HepG2 (cell line): Measurements from ENCODE around the gene NT5DC4. TPM values are rescaled to one million over a fixed set of nuclear protein-coding genes. Genes with fewer than 3 reads are reported as not detected.

ENCODE experiments used
- ATAC-seq: fragments of 200-7000 bp; cut with Tn5 transposase; 3 replicates; pipeline ENCODE4 v1.9.1; 2020; ENCODE audit warnings: mild to moderate bottlenecking, moderate library complexity
- BruUV-seq: library from RNA; stranded (reverse); fragments of 400-500 nt; replicated peaks from 2 replicates; lab custom pipeline; 2021; lab: Mats Ljungman, UMichigan
- CTCF ChIA-PET: fragments of 300-600 bp; formaldehyde crosslinking; extraction: SDS; loops from one replicate; lab custom pipeline; 2021; ENCODE audit warnings: low total read pairs, inconsistent platforms, low intra/inter-chr PET ratio; lab: Yijun Ruan, JAX
- POLR2A ChIA-PET: fragments of 350-600 bp; sonication (Branson Sonifier 250); formaldehyde crosslinking; loops from one replicate; lab custom pipeline; 2020; ENCODE audit warnings: antibody characterized with exemption, inconsistent platforms; lab: Yijun Ruan, JAX
- DNase-seq: peaks from one replicate; pipeline ENCODE4 v3.0.0-alpha.2; 2015; ENCODE audit warnings: low spot score
- FAIRE-seq: peaks from 3 replicates; lab custom pipeline; 2011; peaks lifted over from hg19 to GRCh38; lab: Jason Lieb, UNC
- H2AFZ ChIP-seq: one replicate; pipeline ENCODE4 v1.6.1; 2011; ENCODE audit warnings: low read length, inconsistent platforms
- H3K27ac ChIP-seq: fragments of 300-600 bp; 3 replicates; pipeline ENCODE4 v1.8.0; 2011; ENCODE audit warnings: mixed run types, mild to moderate bottlenecking, mixed read lengths, low read length, inconsistent platforms; ENCODE audit not compliant: insufficient read depth; ENCODE audit errors: extremely low read length
- H3K27me3 ChIP-seq, 2 experiments: fragments of 200-600 bp in 1 of 2; 2 replicates in 1 of 2; 3 replicates in 1 of 2; pipeline versions ENCODE4 v1.6.0 to v1.8.0; 2011; ENCODE audit warnings: low read length in 2 of 2, mild to moderate bottlenecking in 2 of 2, moderate library complexity in 2 of 2, inconsistent platforms in 1 of 2; ENCODE audit not compliant: insufficient read depth in 2 of 2, control insufficient read depth in 1 of 2
- H3K36me3 ChIP-seq, 2 experiments: fragments of 200-600 bp in 1 of 2; replicated peaks in 1 of 2; 2 replicates in 1 of 2; 3 replicates in 1 of 2; pipeline versions ENCODE4 v1.5.1 to v1.8.0; 2011; ENCODE audit warnings: low read length in 2 of 2, inconsistent platforms in 1 of 2; ENCODE audit not compliant: insufficient read depth in 2 of 2, control insufficient read depth in 1 of 2
- H3K4me1 ChIP-seq: 2 replicates; pipeline ENCODE4 v1.5.1; 2012; ENCODE audit warnings: low read length, inconsistent platforms; ENCODE audit not compliant: insufficient read depth
- H3K4me2 ChIP-seq: 2 replicates; pipeline ENCODE4 v1.6.0; 2011; ENCODE audit warnings: low read depth, low read length, inconsistent platforms
- H3K4me3 ChIP-seq, 3 experiments: fragments of 200-600 bp in 1 of 3; sonication (generic), shearing (Covaris generic) in 1 of 3; replicated peaks in 1 of 3; 2 replicates each; pipeline ENCODE4 v1.5.1; 2011 to 2016; ENCODE audit warnings: low read length in 3 of 3, inconsistent platforms in 2 of 3, low read depth in 2 of 3, mild to moderate bottlenecking in 2 of 3, control low read depth in 1 of 3, mixed read lengths in 1 of 3; ENCODE audit not compliant: insufficient read depth in 1 of 3
- H3K79me2 ChIP-seq: one replicate; pipeline ENCODE4 v1.6.1; 2011; ENCODE audit warnings: low read length, inconsistent platforms; ENCODE audit not compliant: insufficient read depth
- H3K9ac ChIP-seq: 2 replicates; pipeline ENCODE4 v1.6.0; 2011; ENCODE audit warnings: mild to moderate bottlenecking, low read depth, low read length, inconsistent platforms; ENCODE audit not compliant: insufficient read depth
- H3K9me3 ChIP-seq: 2 replicates; pipeline ENCODE4 v1.5.1; 2012; ENCODE audit warnings: mild to moderate bottlenecking, low read length
- H4K20me1 ChIP-seq: 2 replicates; pipeline ENCODE4 v1.6.0; 2011; ENCODE audit warnings: inconsistent platforms, mild to moderate bottlenecking, low read length, moderate library complexity; ENCODE audit not compliant: insufficient read depth
- ATAD3A ChIP-seq: sonication (generic); formaldehyde crosslinking; IDR thresholded peaks from 2 replicates; pipeline ENCODE4 v1.4.0; 2020; ENCODE audit warnings: missing genetic modification reagents
- ATF7-NPFF ChIP-seq: sonication (generic); formaldehyde crosslinking; IDR thresholded peaks from 2 replicates; pipeline ENCODE4 v1.8.1; 2023; ENCODE audit warnings: mild to moderate bottlenecking, low read depth, missing genetic modification reagents, moderate library complexity
- BRD4 ChIP-seq: sonication (generic); formaldehyde crosslinking; IDR thresholded peaks from 2 replicates; pipeline ENCODE4 v1.4.0; 2020; ENCODE audit warnings: missing genetic modification reagents
- CERS6 ChIP-seq: sonication (generic); formaldehyde crosslinking; IDR thresholded peaks from 2 replicates; pipeline ENCODE4 v1.5.0; 2020; ENCODE audit warnings: missing genetic modification reagents
- GATAD1 ChIP-seq: IDR thresholded peaks from 2 replicates; pipeline ENCODE4 v1.6.1; 2016; ENCODE audit warnings: missing genetic modification reagents, missing compliant biosample characterization
- HNF4G ChIP-seq, 2 experiments: sonication (generic) in 1 of 2; formaldehyde crosslinking in 1 of 2; IDR thresholded peaks; 2 replicates each; pipeline versions ENCODE4 v1.4.0 to v1.6.1; 2011 to 2020; ENCODE audit warnings: borderline replicate concordance in 2 of 2, low read depth in 2 of 2, mild to moderate bottlenecking in 2 of 2, low read length in 1 of 2, missing genetic modification reagents in 1 of 2, moderate library complexity in 1 of 2
- IKZF4 ChIP-seq: sonication (generic); formaldehyde crosslinking; IDR thresholded peaks from 2 replicates; pipeline ENCODE4 v1.5.1; 2020; ENCODE audit warnings: borderline replicate concordance, mild to moderate bottlenecking, low read depth, missing genetic modification reagents; ENCODE audit errors: not compliant biosample characterization
- KDM3A ChIP-seq: IDR thresholded peaks from 2 replicates; pipeline ENCODE4 v1.6.1; 2018; ENCODE audit warnings: low read depth, missing compliant biosample characterization
- MAFK ChIP-seq, 2 experiments: IDR thresholded peaks in 1 of 2; conservative IDR thresholded peaks in 1 of 2; 2 replicates each; pipeline ENCODE4 v1.6.1; 2011; ENCODE audit warnings: improper control_type of control experiment in 2 of 2, low read length in 2 of 2
- PRMT3 ChIP-seq: sonication (generic); formaldehyde crosslinking; IDR thresholded peaks from 2 replicates; pipeline ENCODE4 v1.8.1; 2022; ENCODE audit warnings: low read depth, mild to moderate bottlenecking, moderate library complexity, missing genetic modification reagents, borderline replicate concordance
- RARA ChIP-seq: IDR thresholded peaks from 2 replicates; pipeline ENCODE4 v1.6.1; 2016; ENCODE audit warnings: missing genetic modification reagents, missing compliant biosample characterization
- SALL1 ChIP-seq: sonication (generic); formaldehyde crosslinking; IDR thresholded peaks from 2 replicates; pipeline ENCODE4 v1.8.0; 2022; ENCODE audit warnings: mild to moderate bottlenecking, missing genetic modification reagents
- SOX6 ChIP-seq, 2 experiments: fragments of 450-650 bp in 1 of 2; sonication (generic) in 1 of 2; formaldehyde crosslinking in 1 of 2; IDR thresholded peaks; 2 replicates each; pipeline versions ENCODE4 v1.4.0 to v1.6.1; 2017 to 2020; ENCODE audit warnings: antibody characterized with exemption in 1 of 2, mild to moderate bottlenecking in 1 of 2, missing genetic modification reagents in 1 of 2
- ZNF614 ChIP-seq: IDR thresholded peaks from 2 replicates; pipeline ENCODE4 v1.6.1; 2018; ENCODE audit warnings: missing biosample characterization, missing genetic modification reagents, inconsistent platforms, borderline replicate concordance
- ZXDC ChIP-seq: sonication (generic); formaldehyde crosslinking; IDR thresholded peaks from 2 replicates; pipeline ENCODE4 v1.5.0; 2020; ENCODE audit warnings: mild to moderate bottlenecking, missing genetic modification reagents
- WGBS: methylation state at CpG from one replicate; pipeline ENCODE4 v1.1.6; 2017; ENCODE audit warnings: low lambda C conversion rate; 5-methylcytosine and 5-hydroxymethylcytosine counted together
- in situ Hi-C: cut with HindIII; loops from 2 replicates; pipeline ENCODE4 v1.10.0; 2017; ENCODE audit warnings: low pct_unique_long_range_greater_than_20kb; ENCODE audit not compliant: extremely low pct_ligation_motif_present
- intact Hi-C: fragments of 100-400 bp; cut with micrococcal nuclease; formaldehyde crosslinking; loops from one replicate; pipeline ENCODE4 v1.10.0; 2022; ENCODE audit not compliant: unreplicated experiment
- polyA plus RNA-seq, 8 experiments: library from polyadenylated mRNA; depleted of rRNA in 3 of 8; stranded (reverse) in 7 of 8; unstranded in 1 of 8; fragments of >200 nt; fragmentation: Illumina TruSeq in 4 of 8; extraction: Trizol in 4 of 8; gene quantifications; 2 replicates each; pipeline versions ENCODE4 v1.2.1 to v1.2.3, GENCODE V29; 2011 to 2016; ENCODE audit warnings: low read depth in 4 of 8, missing spikeins in 1 of 8, mixed read lengths in 1 of 8; ENCODE audit not compliant: insufficient read depth in 1 of 8
- total RNA-seq, 5 experiments: library from RNA; depleted of rRNA; stranded (reverse); fragments of >200 nt; fragmentation: Illumina TruSeq; extraction: Trizol; gene quantifications; 2 replicates each; pipeline ENCODE4 v1.2.3, GENCODE V29; 2016; ENCODE audit warnings: low read depth in 1 of 5
- TF ChIP-seq, protein P1 (sequence below): sonication (generic); formaldehyde crosslinking; IDR thresholded peaks from 2 replicates; pipeline ENCODE4 v1.8.1; 2023; ENCODE audit warnings: missing genetic modification reagents, inconsistent platforms, borderline replicate concordance

NT5DC4 gene
- total and polyA plus RNA-seq, 2 of the 13 experiments (the other 11 are each of a cell fraction or from before 2014, with no cell fraction given) = 0.04 to 4.2 TPM

DNA sequence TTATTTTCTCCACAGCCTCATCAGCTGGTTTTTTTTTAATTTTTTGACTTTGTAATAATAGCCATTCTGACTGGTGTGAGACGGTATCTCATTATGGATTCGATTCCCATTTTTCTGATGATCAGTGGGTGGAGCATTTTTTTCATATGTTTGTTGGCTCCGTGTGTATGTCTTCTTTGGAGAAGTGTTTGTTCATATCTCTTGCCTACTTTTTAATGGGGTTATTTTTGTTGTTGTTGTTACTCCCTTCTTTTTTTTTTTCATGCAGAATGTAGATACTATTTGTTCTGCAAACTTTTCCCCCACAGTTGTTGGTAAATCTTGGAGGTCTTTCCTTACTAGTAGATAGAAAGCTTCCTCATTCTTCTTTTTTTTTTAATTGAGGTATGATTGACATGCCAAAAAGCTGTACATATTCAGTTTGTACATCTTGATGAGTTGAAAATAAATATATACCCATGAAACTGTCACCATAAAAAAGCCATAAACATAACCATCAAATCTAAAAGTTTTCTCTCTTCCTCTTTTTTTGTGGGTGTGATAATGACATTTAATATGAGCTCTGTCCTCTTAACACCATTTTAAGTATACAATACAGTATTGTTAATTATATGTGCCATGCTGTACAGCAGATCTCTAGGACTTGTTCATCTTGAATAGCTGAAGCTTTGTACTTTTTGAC is 21.8 kb upstream of the NT5DC4 start:
- H3K9ac ChIP-seq = no peak overlapping the region
- no TSS peak for BruUV-seq
- H4K20me1 ChIP-seq = no peaks in the 10 kb centered on the region
- no peak overlapping the region for H3K27ac ChIP-seq
- in situ Hi-C loops (no loop called here), intact Hi-C loops (no loop called here)
- no peaks in the 10 kb centered on the region for H3K9me3 ChIP-seq
- H3K4me1 ChIP-seq = no peaks in the 10 kb centered on the region
- H3K36me3 ChIP-seq = no peaks in the 10 kb centered on the region
- POLR2A ChIA-PET = no interaction called here
- H3K4me3 ChIP-seq = no peak overlapping the region
- 14% methylated on average over 3 of the region's 3 CpGs for WGBS
- DNase-seq (no peak), FAIRE-seq (no peak), ATAC-seq (no peak)
- no peaks in the 10 kb centered on the region for H3K27me3 ChIP-seq
- CTCF ChIA-PET = no interaction called here
- no peak overlapping the region for H2AFZ ChIP-seq
- H3K79me2 ChIP-seq = no peaks in the 10 kb centered on the region
- TF ChIP-seq ZXDC (CRISPR knock-in tag) = no peak
- TF ChIP-seq ZNF614 (CRISPR knock-in tag) = no peak
- TF ChIP-seq CERS6 (CRISPR knock-in tag) = no peak
- TF ChIP-seq MAFK (conservative IDR thresholded peaks at IDR 0.05 in 1 of 2, IDR thresholded peaks at IDR 0.05 in 1 of 2; ENCODE audit: low read length in 2 of 2) = no peak
- no peak for TF ChIP-seq KDM3A (CRISPR knock-in tag)
- TF ChIP-seq GATAD1 (CRISPR knock-in tag) = no peak
- no peak for TF ChIP-seq IKZF4 (CRISPR knock-in tag)
- TF ChIP-seq, protein P1, sequence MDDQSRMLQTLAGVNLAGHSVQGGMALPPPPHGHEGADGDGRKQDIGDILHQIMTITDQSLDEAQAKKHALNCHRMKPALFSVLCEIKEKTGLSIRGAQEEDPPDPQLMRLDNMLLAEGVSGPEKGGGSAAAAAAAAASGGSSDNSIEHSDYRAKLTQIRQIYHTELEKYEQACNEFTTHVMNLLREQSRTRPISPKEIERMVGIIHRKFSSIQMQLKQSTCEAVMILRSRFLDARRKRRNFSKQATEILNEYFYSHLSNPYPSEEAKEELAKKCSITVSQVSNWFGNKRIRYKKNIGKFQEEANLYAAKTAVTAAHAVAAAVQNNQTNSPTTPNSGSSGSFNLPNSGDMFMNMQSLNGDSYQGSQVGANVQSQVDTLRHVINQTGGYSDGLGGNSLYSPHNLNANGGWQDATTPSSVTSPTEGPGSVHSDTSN (CRISPR knock-in tag) = no peak
- TF ChIP-seq RARA (CRISPR knock-in tag) = no peak
- no peak for TF ChIP-seq SOX6 (IDR thresholded peaks at IDR 0.05)
- TF ChIP-seq SOX6 (CRISPR knock-in tag; IDR thresholded peaks at IDR 0.05) = no peak
- TF ChIP-seq BRD4 (CRISPR knock-in tag) = no peak
- no peak for TF ChIP-seq PRMT3 (CRISPR knock-in tag)
- no peak for TF ChIP-seq ATAD3A (CRISPR knock-in tag)
- no peak for TF ChIP-seq SALL1 (CRISPR knock-in tag)
- TF ChIP-seq HNF4G (IDR thresholded peaks at IDR 0.05; ENCODE audit: borderline replicate concordance, low read depth, low read length) = no peak
- no peak for TF ChIP-seq HNF4G (CRISPR knock-in tag; IDR thresholded peaks at IDR 0.05; ENCODE audit: borderline replicate concordance, low read depth)
- TF ChIP-seq ATF7-NPFF (CRISPR knock-in tag) = no peak
- H3K4me2 ChIP-seq = no peak overlapping the region
